Mesenchymal stem cell (in vitro differentiated cells and primary cell): ENCODE results near the gene ANO7.

Experiments used
- DNase-seq: peaks from one replicate; pipeline ENCODE4 v3.0.0-alpha.2; 2013
- H2AFZ ChIP-seq: one replicate; pipeline ENCODE4 v1.6.1; 2013; ENCODE audit warnings: low read depth, mild to moderate bottlenecking, control low read depth, inconsistent platforms, low read length, moderate library complexity
- H2AK5ac ChIP-seq: 2 replicates; pipeline ENCODE4 v1.6.1; 2013; ENCODE audit warnings: low read length, moderate library complexity, mild to moderate bottlenecking, inconsistent platforms; ENCODE audit not compliant: severe bottlenecking
- H2BK120ac ChIP-seq: one replicate; pipeline ENCODE4 v1.6.1; 2013; ENCODE audit warnings: low read depth, mild to moderate bottlenecking, inconsistent platforms, low read length, moderate library complexity
- H2BK12ac ChIP-seq, 2 experiments: one replicate each; pipeline ENCODE4 v1.6.1; 2013; ENCODE audit warnings: inconsistent platforms in 2 of 2, low read length in 2 of 2, mild to moderate bottlenecking in 2 of 2, moderate library complexity in 2 of 2, control low read depth in 1 of 2
- H2BK15ac ChIP-seq: one replicate; pipeline ENCODE4 v1.6.1; 2013; ENCODE audit warnings: mild to moderate bottlenecking, low read depth, inconsistent platforms; ENCODE audit not compliant: poor library complexity, severe bottlenecking
- H2BK5ac ChIP-seq: 2 replicates; pipeline ENCODE4 v1.6.1; 2013; ENCODE audit warnings: low read depth, mild to moderate bottlenecking, low read length, control low read depth, inconsistent platforms; ENCODE audit not compliant: poor library complexity, severe bottlenecking
- H3K14ac ChIP-seq, 2 experiments: one replicate each; pipeline ENCODE4 v1.6.1; 2013; ENCODE audit warnings: inconsistent platforms in 2 of 2, low read length in 2 of 2, control low read depth in 1 of 2, mild to moderate bottlenecking in 1 of 2, moderate library complexity in 1 of 2
- H3K18ac ChIP-seq, 2 experiments: one replicate each; pipeline ENCODE4 v1.6.1; 2013; ENCODE audit warnings: inconsistent platforms in 2 of 2, low read length in 2 of 2, control low read depth in 1 of 2, low read depth in 1 of 2, mild to moderate bottlenecking in 1 of 2
- H3K23ac ChIP-seq, 2 experiments: one replicate each; pipeline ENCODE4 v1.6.1; 2013; ENCODE audit warnings: inconsistent platforms in 2 of 2, low read length in 2 of 2, mild to moderate bottlenecking in 2 of 2, moderate library complexity in 2 of 2, control low read depth in 1 of 2
- H3K27ac ChIP-seq: 2 replicates; pipeline ENCODE4 v1.5.1; 2013; ENCODE audit warnings: mild to moderate bottlenecking, moderate library complexity, low read length, control low read depth, inconsistent platforms; ENCODE audit not compliant: poor library complexity, severe bottlenecking
- H3K27me3 ChIP-seq, 2 experiments: 2 replicates each; pipeline versions ENCODE4 v1.6.1 to v1.7.0; 2013; ENCODE audit warnings: low read length in 2 of 2, mild to moderate bottlenecking in 2 of 2, moderate library complexity in 2 of 2, control low read depth in 1 of 2, inconsistent platforms in 1 of 2; ENCODE audit not compliant: control insufficient read depth in 1 of 2, insufficient read depth in 1 of 2
- H3K36me3 ChIP-seq, 2 experiments: 2 replicates each; pipeline versions ENCODE4 v1.6.1 to v1.7.0; 2013; ENCODE audit warnings: low read length in 2 of 2, control low read depth in 1 of 2, inconsistent platforms in 1 of 2, low read depth in 1 of 2, mild to moderate bottlenecking in 1 of 2; ENCODE audit not compliant: insufficient read depth in 2 of 2, control insufficient read depth in 1 of 2
- H3K4ac ChIP-seq, 2 experiments: one replicate each; pipeline ENCODE4 v1.6.1; 2013; ENCODE audit warnings: inconsistent platforms in 2 of 2, low read length in 2 of 2, mild to moderate bottlenecking in 2 of 2, moderate library complexity in 2 of 2, control low read depth in 1 of 2, low read depth in 1 of 2
- H3K4me1 ChIP-seq: 2 replicates; pipeline ENCODE4 v1.6.1; 2013; ENCODE audit warnings: low read depth, low read length, control low read depth; ENCODE audit not compliant: control insufficient read depth, insufficient read depth
- H3K4me2 ChIP-seq: 2 replicates; pipeline ENCODE4 v1.6.1; 2013; ENCODE audit warnings: low read length, mild to moderate bottlenecking, inconsistent platforms; ENCODE audit not compliant: poor library complexity, severe bottlenecking
- H3K4me3 ChIP-seq, 2 experiments: 2 replicates each; pipeline versions ENCODE4 v1.5.1 to v1.7.0; 2013; ENCODE audit warnings: low read length in 2 of 2, mild to moderate bottlenecking in 2 of 2, control low read depth in 1 of 2, low read depth in 1 of 2; ENCODE audit not compliant: insufficient read depth in 1 of 2
- H3K79me1 ChIP-seq: replicated peaks from 2 replicates; pipeline ENCODE4 v1.6.1; 2013; ENCODE audit warnings: mild to moderate bottlenecking, control low read depth, low read length, inconsistent platforms; ENCODE audit not compliant: poor library complexity, severe bottlenecking
- H3K9ac ChIP-seq: 2 replicates; pipeline ENCODE4 v1.7.0; 2013; ENCODE audit warnings: mild to moderate bottlenecking, low read length, moderate library complexity
- H3K9me3 ChIP-seq: 2 replicates; pipeline ENCODE4 v1.7.0; 2013; ENCODE audit warnings: mild to moderate bottlenecking, low read length; ENCODE audit not compliant: control insufficient read depth
- H4K8ac ChIP-seq: one replicate; pipeline ENCODE4 v1.6.1; 2013; ENCODE audit warnings: inconsistent platforms, mild to moderate bottlenecking, low read length, moderate library complexity
- H4K91ac ChIP-seq: one replicate; pipeline ENCODE4 v1.6.1; 2013; ENCODE audit warnings: mild to moderate bottlenecking, low read length, inconsistent platforms
- WGBS: methylation state at CpG from one replicate; pipeline ENCODE4 v1.1.7; 2013; ENCODE audit warnings: mixed read lengths; 5-methylcytosine and 5-hydroxymethylcytosine counted together

Gene ANO7

GRCh38 chr2:241255542-241256167 is 67.2 kb downstream of the ANO7 start:
- 97% methylated on average over 13 of the region's 13 CpGs for WGBS
- Histone ChIP-seq H2BK12ac (no peak overlapping the region), H3K27me3 (no peaks in the 10 kb centered on the region)

GRCh38 chr2:241256168-241256545 is 67.7 kb downstream of the ANO7 start:
- H4K91ac ChIP-seq, result no peak overlapping the region
- no peak overlapping the region for H3K4ac ChIP-seq
- no peaks in the 10 kb centered on the region for H3K27me3 ChIP-seq
- H2BK15ac ChIP-seq, result no peak overlapping the region
- no peak overlapping the region for H3K9ac ChIP-seq
- no peak overlapping the region for H2BK5ac ChIP-seq
- peak overlapping the region in 1 of 2 experiments; percentile 30 for H3K4me3 ChIP-seq
- no peaks in the 10 kb centered on the region for H3K4me1 ChIP-seq
- H3K9me3 ChIP-seq, result no peaks in the 10 kb centered on the region
- H4K8ac ChIP-seq, result no peak overlapping the region
- no peak overlapping the region for H3K23ac ChIP-seq
- peaks cover 40% of the 10 kb centered on the region for H3K79me1 ChIP-seq
- no peak overlapping the region for H3K4me2 ChIP-seq
- no peak overlapping the region for H2BK120ac ChIP-seq
- no peak overlapping the region for H2AK5ac ChIP-seq
- no peak overlapping the region for H2AFZ ChIP-seq
- WGBS, result 94% methylated on average over 7 of the region's 11 CpGs
- no peak for DNase-seq
- H2BK12ac ChIP-seq, result no peak overlapping the region
- H3K18ac ChIP-seq, result no peak overlapping the region
- H3K36me3 ChIP-seq, result peaks cover 72 to 94% of the 10 kb centered on the region in 2 experiments
- H3K27ac ChIP-seq, result no peak overlapping the region
- no peak overlapping the region for H3K14ac ChIP-seq

More at GRCh38 chr2:241255542-241256167, 67.2 kb downstream of the ANO7 start:
- Histone ChIP-seq H3K27ac (no peak overlapping the region), H3K4me3 (no peak overlapping the region), H3K79me1 (peaks cover 40% of the 10 kb centered on the region), H2AFZ (no peak overlapping the region), H3K36me3 (peaks cover 73 to 94% of the 10 kb centered on the region in 2 experiments), H3K9ac (no peak overlapping the region), H4K91ac (no peak overlapping the region), H2BK120ac (no peak overlapping the region), H3K4me2 (no peak overlapping the region), H2AK5ac (no peak overlapping the region), H3K4ac (no peak overlapping the region), H3K9me3 (no peaks in the 10 kb centered on the region), H3K4me1 (no peaks in the 10 kb centered on the region), H4K8ac (no peak overlapping the region), H3K23ac (no peak overlapping the region), H2BK15ac (no peak overlapping the region), H3K18ac (no peak overlapping the region), H3K14ac (no peak overlapping the region), H2BK5ac (no peak overlapping the region)
- DNase-seq, result no peak

- no peaks in the 10 kb centered on the region for H3K4me1 ChIP-seq
- no peak overlapping the region for H3K4me2 ChIP-seq
- H2BK15ac ChIP-seq, result no peak overlapping the region
- no peak overlapping the region for H3K18ac ChIP-seq
- H2BK120ac ChIP-seq, result no peak overlapping the region
- H3K23ac ChIP-seq, result no peak overlapping the region
- peaks cover 68 to 94% of the 10 kb centered on the region in 2 experiments for H3K36me3 ChIP-seq
- no peak overlapping the region for H3K9ac ChIP-seq
- H4K91ac ChIP-seq, result no peak overlapping the region
- H3K9me3 ChIP-seq, result no peaks in the 10 kb centered on the region
- WGBS, result 51% methylated on average over 8 of the region's 11 CpGs
- no peak overlapping the region for H3K4ac ChIP-seq
- DNase-seq, result peak; percentile 75
- no peak overlapping the region for H2AFZ ChIP-seq
- H3K14ac ChIP-seq, result no peak overlapping the region
- no peak overlapping the region for H2BK12ac ChIP-seq
- no peak overlapping the region for H2BK5ac ChIP-seq
- no peak overlapping the region for H4K8ac ChIP-seq
- H2AK5ac ChIP-seq, result no peak overlapping the region
- H3K79me1 ChIP-seq, result peaks cover 40% of the 10 kb centered on the region
- H3K27ac ChIP-seq, result no peak overlapping the region
- no peaks in the 10 kb centered on the region for H3K27me3 ChIP-seq
- H3K4me3 ChIP-seq, result no peak overlapping the region
Observed at GRCh38 chr2:241257419-241258032, 69.0 kb downstream of the ANO7 start.

GRCh38 chr2:241258505-241259280 is 70.2 kb downstream of the ANO7 start:
- no peak overlapping the region for H3K27ac ChIP-seq
- no peak overlapping the region for H2BK120ac ChIP-seq
- peaks cover 66 to 94% of the 10 kb centered on the region in 2 experiments for H3K36me3 ChIP-seq
- no peak overlapping the region for H2BK15ac ChIP-seq
- H3K14ac ChIP-seq, result no peak overlapping the region
- H2AK5ac ChIP-seq, result no peak overlapping the region
- no peaks in the 10 kb centered on the region for H3K9me3 ChIP-seq
- H4K8ac ChIP-seq, result no peak overlapping the region
- 84% methylated on average over 8 of the region's 8 CpGs for WGBS
- peak overlapping the region; percentile 23 for H3K9ac ChIP-seq
- no peak overlapping the region for H4K91ac ChIP-seq
- no peak overlapping the region for H3K4ac ChIP-seq
- no peak overlapping the region for H2BK5ac ChIP-seq
- H3K23ac ChIP-seq, result no peak overlapping the region
- no peak overlapping the region for H2AFZ ChIP-seq
- peaks cover 38% of the 10 kb centered on the region for H3K79me1 ChIP-seq
- no peak for DNase-seq
- H3K27me3 ChIP-seq, result no peaks in the 10 kb centered on the region
- no peak overlapping the region for H3K18ac ChIP-seq
- H3K4me1 ChIP-seq, result no peaks in the 10 kb centered on the region
- H3K4me2 ChIP-seq, result no peak overlapping the region
- no peak overlapping the region for H3K4me3 ChIP-seq
- H2BK12ac ChIP-seq, result no peak overlapping the region
